T-cell (primary cell): ENCODE data around the gene ANAPC16. TPM values are rescaled to one million over a fixed set of nuclear protein-coding genes. Genes with fewer than 3 reads are reported as not detected.
A peak's percentile ranks its signal among the peaks of the same experiment; 100 is the strongest.
"Not testable (repeated sequence)": the region's sequence is repeated elsewhere in the genome, so short reads cannot be mapped to it uniquely, and the experiment has no call there.

ENCODE experiments used
- ATAC-seq, 4 experiments: fragments of 200-7000 bp in 3 of 4; fragments of 150-1000 bp in 1 of 4; cut with Tn5 transposase; replicated peaks in 1 of 4; 1 replicate in 3 of 4; 2 replicates in 1 of 4; pipeline ENCODE4 v1.10.0; 2021; ENCODE audit warnings: moderate library complexity in 3 of 4, mild to moderate bottlenecking in 2 of 4, moderate number of reproducible peaks in 1 of 4
- CTCF ChIA-PET, 2 donors: fragments of 300-600 bp; sonication (Branson Sonifier 250); formaldehyde crosslinking; loops; one replicate each; lab custom pipeline; 2022; ENCODE audit warnings: antibody characterized with exemption in 2 of 2; lab: Charles Lee
- POLR2A ChIA-PET, 2 donors: fragments of 300-600 bp; sonication (Branson Sonifier 250); formaldehyde crosslinking; loops; one replicate each; lab custom pipeline; 2022; ENCODE audit warnings: antibody characterized with exemption in 2 of 2; lab: Charles Lee
- DNase-seq, 35 experiments: peaks; one replicate each; pipeline versions ENCODE4 v3.0.0 to v3.0.0-alpha.2; 2013 to 2023
- H3K27ac ChIP-seq: one replicate; pipeline ENCODE4 v1.5.1; 2013; ENCODE audit warnings: low read length
- H3K27me3 ChIP-seq, 2 experiments: replicated peaks in 1 of 2; 1 replicate in 1 of 2; 2 replicates in 1 of 2; pipeline versions ENCODE4 v1.6.1 to v1.7.0; 2013; ENCODE audit warnings: low read length in 1 of 2, mixed read lengths in 1 of 2; ENCODE audit not compliant: control insufficient read depth in 2 of 2, insufficient read depth in 2 of 2; ENCODE audit errors: extremely low read depth in 1 of 2
- H3K36me3 ChIP-seq, 2 donors: 1 replicate in 1 of 2; 2 replicates in 1 of 2; pipeline versions ENCODE4 v1.6.1 to v1.7.0; 2013; ENCODE audit warnings: low read length in 1 of 2; ENCODE audit not compliant: control insufficient read depth in 2 of 2, insufficient read depth in 1 of 2; ENCODE audit errors: extremely low read depth in 1 of 2
- H3K4me1 ChIP-seq, 2 experiments: 1 replicate in 1 of 2; 2 replicates in 1 of 2; pipeline versions ENCODE4 v1.6.1 to v1.7.0; 2013; ENCODE audit warnings: low read length in 2 of 2, mixed read lengths in 1 of 2; ENCODE audit not compliant: insufficient read depth in 2 of 2, control insufficient read depth in 1 of 2; ENCODE audit errors: extremely low read depth in 1 of 2
- H3K4me3 ChIP-seq, 2 donors: 1 replicate in 1 of 2; 2 replicates in 1 of 2; pipeline versions ENCODE4 v1.5.1 to v1.7.0; 2013; ENCODE audit warnings: mild to moderate bottlenecking in 2 of 2, low read length in 1 of 2, moderate library complexity in 1 of 2; ENCODE audit not compliant: control insufficient read depth in 1 of 2; ENCODE audit errors: extremely low read depth in 1 of 2
- H3K9me3 ChIP-seq: 2 replicates; pipeline ENCODE4 v1.7.0; 2013
- H3K27ac Mint-ChIP-seq, 2 donors: one replicate each; pipeline ENCODE4 v1.8.0; 2020 to 2021; ENCODE audit warnings: mild to moderate bottlenecking in 2 of 2, mixed read lengths in 2 of 2
- H3K27me3 Mint-ChIP-seq, 2 donors: one replicate each; pipeline ENCODE4 v1.8.0; 2021 to 2022; ENCODE audit warnings: mixed read lengths in 2 of 2
- H3K36me3 Mint-ChIP-seq: one replicate; pipeline ENCODE4 v1.8.0; 2021; ENCODE audit warnings: mixed read lengths
- H3K4me1 Mint-ChIP-seq, 3 donors: one replicate each; pipeline ENCODE4 v1.8.0; 2020 to 2022; ENCODE audit warnings: mixed read lengths in 3 of 3, mild to moderate bottlenecking in 1 of 3
- H3K4me3 Mint-ChIP-seq, 3 donors: one replicate each; pipeline ENCODE4 v1.8.0; 2020 to 2022; ENCODE audit warnings: mild to moderate bottlenecking in 3 of 3, mixed read lengths in 3 of 3, moderate library complexity in 3 of 3
- H3K9me3 Mint-ChIP-seq, 3 donors: one replicate each; pipeline ENCODE4 v1.8.0; 2020 to 2022; ENCODE audit warnings: mixed read lengths in 3 of 3
- WGBS: methylation state at CpG from one replicate; pipeline ENCODE4 v1.1.5; 2013; ENCODE audit warnings: missing lambda C conversion rate; ENCODE audit not compliant: insufficient coverage; 5-methylcytosine and 5-hydroxymethylcytosine counted together
- total RNA-seq, 35 experiments: library from RNA in 6 of 35; stranded (reverse) in 6 of 35; fragments of 120-200 nt in 1 of 35; gene quantifications; one replicate each; pipeline versions ENCODE4 v1.2.1 to v1.2.4 and lab custom pipeline; 2013 to 2026

ANAPC16 gene
- total RNA-seq, 5 donors from 2014 or later (not counting 1 experiment from before 2014, with no cell fraction given): 97.9 to 119 (median 106) TPM

DNA sequence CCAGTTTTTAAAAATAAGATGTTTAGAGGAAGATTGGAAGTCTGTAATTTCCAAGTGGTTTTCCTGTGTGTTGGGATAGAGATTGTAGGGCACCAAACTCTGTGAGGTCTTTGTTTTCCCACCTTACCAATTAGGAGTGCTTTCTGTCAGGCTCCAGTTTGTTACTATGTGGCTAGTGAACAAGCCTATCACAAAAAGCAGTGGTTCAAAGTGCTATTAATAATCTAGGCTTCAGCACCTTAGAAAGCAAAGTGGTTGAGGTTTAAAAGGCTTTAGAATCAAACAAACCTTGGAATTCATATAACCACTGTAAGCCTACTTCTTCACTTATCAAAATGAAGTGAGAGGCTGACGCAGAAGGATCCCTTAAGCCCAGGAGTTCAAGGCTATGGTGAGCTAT, 11.1 kb upstream of the ANAPC16 start:
- Histone ChIP-seq H3K4me1 (peaks cover 0 to 5% of the 10 kb centered on the region in 2 experiments), H3K36me3 (peaks cover 4 to 55% of the 10 kb centered on the region in 2 donors), H3K4me3 (no peak overlapping the region), H3K9me3 (no peaks in the 10 kb centered on the region), H3K27me3 (no peaks in the 10 kb centered on the region), H3K27ac (no peak overlapping the region)
- DNase-seq: no peak
- ATAC-seq: no peak
- Mint-ChIP-seq H3K4me1 (peaks cover 8 to 11% (median 10%) of the 10 kb centered on the region in 3 donors), H3K36me3 (peaks cover 36% of the 10 kb centered on the region), H3K27me3 (no peaks in the 10 kb centered on the region), H3K9me3 (no peaks in the 10 kb centered on the region), H3K4me3 (no peak overlapping the region), H3K27ac (no peak overlapping the region)
- ChIA-PET POLR2A (no interaction called here), CTCF (no interaction called here)
- WGBS: no CpG with 5 or more reads among the region's 1 CpG

DNA sequence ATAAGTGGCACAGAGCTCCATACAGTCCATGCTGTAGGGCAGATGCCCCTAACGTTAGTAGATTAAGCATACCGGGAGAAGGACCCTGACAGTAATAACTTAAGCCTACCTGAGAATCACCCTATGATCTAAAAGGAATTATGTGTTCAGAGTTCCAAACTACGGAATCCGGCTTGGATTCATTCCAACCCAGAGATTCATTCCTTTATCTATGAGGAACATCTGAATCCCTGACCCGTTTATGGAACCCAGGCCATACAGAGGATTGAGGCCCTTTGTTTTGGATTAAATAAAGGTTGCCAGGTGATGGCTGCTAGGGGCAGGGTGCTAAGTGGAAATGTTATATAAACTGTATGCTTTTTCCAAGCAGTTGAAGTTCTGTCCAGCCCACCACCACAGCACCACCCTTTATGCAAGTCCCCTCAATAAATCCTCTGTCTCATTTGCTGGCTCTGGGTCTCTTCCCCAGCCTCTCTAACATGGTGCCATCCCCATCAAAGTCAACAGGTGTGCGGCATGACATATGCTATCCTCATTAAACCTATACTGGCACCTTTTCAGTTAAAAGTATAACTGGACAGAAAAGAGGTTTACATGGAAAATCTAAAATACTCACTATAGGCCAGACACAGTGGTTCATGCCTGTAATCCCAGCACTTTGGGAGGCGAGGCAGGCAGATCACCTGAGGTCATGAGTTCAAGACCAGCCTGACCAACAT, 9.1 kb upstream of the ANAPC16 start:
- H3K9me3 ChIP-seq: no peaks in the 10 kb centered on the region
- Mint-ChIP-seq H3K4me3 (no peak overlapping the region), H3K9me3 (no peaks in the 10 kb centered on the region), H3K4me1 (peaks cover 8 to 13% (median 11%) of the 10 kb centered on the region in 3 donors), H3K27me3 (no peaks in the 10 kb centered on the region), H3K27ac (peak overlapping the region in 1 of 2 donors; percentile 28), H3K36me3 (peaks cover 37% of the 10 kb centered on the region)
- H3K27ac ChIP-seq: no peak overlapping the region
- ChIA-PET POLR2A (no interaction called here), CTCF (interaction anchor here in 1 of 2 donors (0.7 kb wide), 1 partner anchor 135 kb away, joined by 4 read pairs; no protein-coding TSS in a partner anchor)
- DNase-seq (no peak), ATAC-seq (no peak)
- no peak overlapping the region for H3K4me3 ChIP-seq
- H3K4me1 ChIP-seq: peaks cover 0 to 8% of the 10 kb centered on the region in 2 experiments
- H3K36me3 ChIP-seq: peaks cover 4 to 60% of the 10 kb centered on the region in 2 donors
- H3K27me3 ChIP-seq: no peaks in the 10 kb centered on the region
- WGBS: 88% methylated on average over 1 of the region's 7 CpGs

DNA sequence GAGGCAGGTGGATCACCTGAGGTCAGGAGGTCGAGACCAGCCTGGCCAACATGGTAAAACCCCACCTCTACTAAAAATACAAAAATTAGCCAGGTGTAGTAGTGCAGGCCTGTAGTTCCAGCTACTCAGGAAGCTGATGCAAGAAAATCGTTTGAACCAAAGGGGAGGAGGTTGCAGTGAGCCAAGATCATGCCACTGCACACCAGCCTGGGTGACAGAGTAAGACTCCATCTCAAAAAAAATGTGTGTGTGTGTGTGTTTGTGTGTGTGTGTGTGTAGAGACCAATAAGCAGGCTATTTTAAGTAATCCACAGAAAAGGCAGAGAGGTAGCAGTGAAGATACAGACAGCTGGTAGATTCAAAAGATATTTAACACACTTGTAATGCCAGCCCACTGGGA, 7.3 kb upstream of the ANAPC16 start:
- peaks cover 4 to 49% of the 10 kb centered on the region in 2 donors for H3K36me3 ChIP-seq
- Mint-ChIP-seq H3K4me1 (peaks cover 15 to 21% (median 15%) of the 10 kb centered on the region in 3 donors), H3K36me3 (peaks cover 34% of the 10 kb centered on the region), H3K27ac (peak overlapping the region; percentile 72 to 85), H3K4me3 (peak overlapping the region in 1 of 3 donors; percentile 24)
- not testable (repeated sequence) for H3K27me3 ChIP-seq, DNase-seq, H3K27me3 Mint-ChIP-seq, H3K4me1 ChIP-seq, H3K9me3 Mint-ChIP-seq, H3K4me3 ChIP-seq, H3K27ac ChIP-seq, H3K9me3 ChIP-seq
- CTCF ChIA-PET: interaction anchor here in 1 of 2 donors (0.6 kb wide), 1 partner anchor 829 kb away, joined by 3 read pairs; no protein-coding TSS in a partner anchor
- POLR2A ChIA-PET: interaction anchor here in 1 of 2 donors (0.6 kb wide), 1 partner anchor 32 kb away, joined by 5 read pairs; no protein-coding TSS in a partner anchor
- ATAC-seq: peak in 3 of 4 experiments; percentile 42 to 70 (median 42)
- WGBS: no CpG with 5 or more reads among the region's 2 CpGs

DNA sequence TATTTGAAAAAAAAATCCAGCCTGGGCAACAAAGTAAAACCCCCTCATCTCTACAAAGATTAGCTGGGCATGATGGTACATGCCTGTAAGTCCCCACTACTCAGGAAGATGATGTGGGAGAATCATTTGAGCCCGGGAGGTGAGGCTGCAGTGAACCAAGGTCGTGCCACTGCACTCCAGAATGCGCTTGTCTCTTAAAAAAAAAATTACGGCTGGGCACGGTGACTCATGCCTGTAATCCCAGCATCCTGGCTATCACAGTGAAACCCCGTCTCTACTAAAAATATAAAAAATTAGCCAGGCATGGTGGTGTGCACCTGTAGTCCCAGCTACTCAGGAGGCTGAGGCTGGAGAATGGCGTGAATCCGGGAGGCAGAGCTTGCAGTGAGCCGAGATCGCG, 4.4 kb upstream of the ANAPC16 start:
- Mint-ChIP-seq H3K4me1 (peaks cover 29 to 35% (median 31%) of the 10 kb centered on the region in 3 donors), H3K36me3 (peaks cover 27% of the 10 kb centered on the region), H3K27ac (peak overlapping the region in 1 of 2 donors; percentile 55)
- peaks cover 6 to 26% of the 10 kb centered on the region in 2 experiments for H3K4me1 ChIP-seq
- CTCF ChIA-PET, H3K4me3 ChIP-seq, H3K4me3 Mint-ChIP-seq, H3K27ac ChIP-seq, H3K27me3 ChIP-seq, ATAC-seq, H3K27me3 Mint-ChIP-seq, POLR2A ChIA-PET, H3K9me3 ChIP-seq, DNase-seq, H3K9me3 Mint-ChIP-seq: not testable (repeated sequence)
- H3K36me3 ChIP-seq: peaks cover 4 to 40% of the 10 kb centered on the region in 2 donors
- 95% methylated on average over 8 of the region's 11 CpGs for WGBS

DNA sequence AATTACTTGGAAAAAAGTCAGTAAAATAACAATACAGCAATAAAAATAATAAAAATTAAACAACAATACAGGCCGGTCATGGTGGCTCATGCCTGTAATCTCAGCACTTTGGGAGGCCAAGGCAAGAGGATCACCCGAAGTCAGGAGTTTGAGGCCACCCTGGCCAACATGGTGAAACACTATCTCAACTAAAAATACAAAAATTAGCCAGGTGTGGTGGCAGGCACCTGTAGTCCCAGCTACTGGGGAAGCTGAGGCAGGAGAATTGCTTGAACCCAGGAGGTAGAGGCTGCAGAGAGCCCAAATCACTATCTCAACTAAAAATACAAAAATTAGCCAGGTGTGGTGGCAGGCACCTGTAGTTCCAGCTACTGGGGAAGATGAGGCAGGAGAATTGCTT, 4.0 kb upstream of the ANAPC16 start:
- H3K4me3 Mint-ChIP-seq, H3K27ac ChIP-seq, H3K27me3 Mint-ChIP-seq, H3K27me3 ChIP-seq, CTCF ChIA-PET, ATAC-seq, H3K9me3 Mint-ChIP-seq, DNase-seq, POLR2A ChIA-PET, H3K9me3 ChIP-seq, H3K4me3 ChIP-seq: not testable (repeated sequence)
- Mint-ChIP-seq H3K4me1 (peaks cover 30 to 37% (median 31%) of the 10 kb centered on the region in 3 donors), H3K36me3 (peaks cover 26% of the 10 kb centered on the region), H3K27ac (peak overlapping the region in 1 of 2 donors; percentile 55)
- H3K36me3 ChIP-seq: peaks cover 4 to 35% of the 10 kb centered on the region in 2 donors
- WGBS: 100% methylated on average over 1 of the region's 2 CpGs
- peaks cover 10 to 30% of the 10 kb centered on the region in 2 experiments for H3K4me1 ChIP-seq

DNA sequence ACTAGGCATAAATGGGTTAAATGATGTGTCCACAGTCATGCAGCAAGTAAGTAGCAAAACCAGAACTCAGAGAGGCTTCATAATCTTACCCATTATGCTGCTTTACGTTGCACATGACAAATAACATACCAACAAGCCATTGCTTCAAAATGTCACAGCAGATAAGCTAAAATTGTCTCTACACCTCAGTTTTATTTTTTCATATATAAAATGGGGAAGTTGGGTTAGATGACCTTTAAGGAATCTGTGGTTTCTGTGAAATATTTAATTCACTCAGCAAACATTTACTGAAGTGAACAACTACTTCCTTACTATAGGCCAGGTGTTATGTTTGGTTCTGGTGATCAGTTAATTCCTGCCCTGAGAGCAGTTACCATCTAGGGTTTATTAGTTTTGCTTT, 2.5 kb downstream of the ANAPC16 start:
- Mint-ChIP-seq H3K27me3 (no peaks in the 10 kb centered on the region), H3K36me3 (peaks cover 9% of the 10 kb centered on the region), H3K27ac (peak overlapping the region; percentile 88 to 91), H3K9me3 (no peaks in the 10 kb centered on the region), H3K4me3 (peak overlapping the region; percentile 60 to 87 (median 66)), H3K4me1 (peaks cover 50 to 64% (median 54%) of the 10 kb centered on the region in 3 donors)
- CTCF ChIA-PET: interaction anchor here in 1 of 2 donors (1.2 to 1.6 kb wide), 2 partner anchors 11 to 119 kb away, joined by 3 to 9 read pairs; no protein-coding TSS in a partner anchor
- Histone ChIP-seq H3K9me3 (no peaks in the 10 kb centered on the region), H3K27ac (peak overlapping the region; percentile 45), H3K4me1 (peaks cover 33 to 57% of the 10 kb centered on the region in 2 experiments), H3K36me3 (peaks cover under 1 to 16% of the 10 kb centered on the region in 2 donors), H3K27me3 (no peaks in the 10 kb centered on the region), H3K4me3 (peak overlapping the region; percentile 6 to 23)
- DNase-seq (no peak), ATAC-seq (no peak)
- POLR2A ChIA-PET: interaction anchor here in 1 of 2 donors (0.9 kb wide), 1 partner anchor 55 kb away, joined by 3 read pairs; the partner anchor contains the start of gene DDIT4
- WGBS: no CpG with 5 or more reads among the region's 1 CpG
